Endothelial cell of hepatic sinusoid (primary cell): ENCODE data around the gene ZNRD2.

ENCODE experiments used
- in situ Hi-C: cut with HindIII; loops from 2 replicates; pipeline ENCODE4 v1.10.0; 2017; ENCODE audit warnings: low sequenced_read_pairs

ZNRD2 gene

DNA sequence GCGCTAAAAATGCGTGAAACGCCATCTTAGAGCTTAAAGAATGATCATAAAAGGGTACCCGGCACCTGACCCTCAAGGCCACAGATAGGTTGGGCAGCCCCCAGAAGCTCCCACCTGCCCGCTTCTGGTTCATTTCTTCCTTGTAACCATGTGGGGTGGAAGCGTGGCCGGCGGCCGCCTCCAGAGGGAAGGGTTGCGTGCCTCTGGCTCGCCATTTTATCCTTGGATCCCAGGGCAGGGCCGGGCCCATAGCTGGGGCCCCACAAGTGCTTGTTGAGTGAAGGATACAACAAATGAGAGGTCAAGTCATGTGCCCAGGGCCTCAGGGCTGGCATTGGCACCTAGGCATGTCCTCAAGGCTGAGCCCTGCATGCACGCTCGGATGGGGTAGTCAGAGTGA, 51.2 kb downstream of the ZNRD2 start:
- in situ Hi-C loops: no loop called here
